Neural crest cell (in vitro differentiated cells): ENCODE results near the gene TWIST2. TPM values are rescaled to one million over a fixed set of nuclear protein-coding genes. Genes with fewer than 3 reads are reported as not detected.

Source experiments
- DNase-seq: peaks from one replicate; pipeline ENCODE4 v3.0.0; 2021; ENCODE audit warnings: low read depth, mixed read lengths, low spot score
- H3K27ac Mint-ChIP-seq: one replicate; pipeline ENCODE4 v1.8.0; 2021; ENCODE audit warnings: mild to moderate bottlenecking, mixed read lengths; ENCODE audit not compliant: unreplicated experiment
- H3K27me3 Mint-ChIP-seq: 2 replicates; pipeline ENCODE4 v1.8.0; 2021; ENCODE audit warnings: low read depth, mild to moderate bottlenecking, mixed read lengths
- H3K36me3 Mint-ChIP-seq: 2 replicates; pipeline ENCODE4 v1.8.0; 2021; ENCODE audit warnings: low read depth, mild to moderate bottlenecking, mixed read lengths
- H3K4me1 Mint-ChIP-seq: 2 replicates; pipeline ENCODE4 v1.8.0; 2021; ENCODE audit warnings: mixed read lengths
- H3K4me3 Mint-ChIP-seq: one replicate; pipeline ENCODE4 v1.8.0; 2021; ENCODE audit warnings: mild to moderate bottlenecking, mixed read lengths
- H3K9me3 Mint-ChIP-seq: 2 replicates; pipeline ENCODE4 v1.8.0; 2021; ENCODE audit warnings: mixed read lengths
- total RNA-seq: library from RNA; stranded (reverse); gene quantifications from 2 replicates; pipeline ENCODE4 v1.2.1, GENCODE V29; 2021
- TF ChIP-seq, protein P1 (sequence below): fragments of 200-600 bp; sonication (generic); conservative IDR thresholded peaks from 2 replicates; pipeline ENCODE4 v1.5.0; 2021; ENCODE audit warnings: antibody characterized with exemption, mild to moderate bottlenecking

The TWIST2 gene
- total RNA-seq, 1 donor from 2014 or later, result 0.96 TPM

DNA sequence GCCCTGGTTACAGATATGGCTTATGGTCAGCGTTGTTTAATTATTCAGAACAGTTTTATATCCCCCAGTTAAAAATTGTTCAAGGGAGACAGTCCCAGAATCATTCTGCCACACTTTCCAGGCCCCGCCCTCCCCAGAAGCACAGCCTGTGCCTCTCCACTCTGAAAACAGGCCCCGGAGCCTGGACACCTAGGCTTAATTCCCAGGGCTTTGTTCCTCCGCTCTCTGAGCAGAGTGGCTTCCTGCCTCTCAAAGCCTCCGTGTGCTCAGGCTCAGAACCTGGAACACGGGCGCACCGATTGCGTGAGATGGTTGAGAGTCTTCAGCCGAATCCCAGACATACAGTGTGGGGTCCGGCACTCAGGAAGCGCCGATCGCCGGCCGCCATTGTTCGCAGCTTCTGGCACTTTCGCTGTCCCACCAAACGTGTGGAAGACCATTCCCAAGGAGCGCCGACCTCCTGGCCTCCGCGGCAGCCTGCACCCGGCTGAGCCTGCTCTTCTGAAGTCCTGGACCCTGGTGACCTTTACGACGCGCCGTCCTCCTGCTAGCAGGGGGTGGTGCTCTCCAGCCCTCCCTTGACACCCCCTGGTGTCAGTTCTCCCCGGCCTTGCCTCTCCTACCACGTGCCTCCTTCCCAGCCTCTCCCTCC, 45.6 kb downstream of the TWIST2 start:
- no peaks in the 10 kb centered on the region for H3K27me3 Mint-ChIP-seq
- H3K4me3 Mint-ChIP-seq, result no peak overlapping the region
- peak overlapping the region; percentile 62 for H3K27ac Mint-ChIP-seq
- H3K9me3 Mint-ChIP-seq, result no peaks in the 10 kb centered on the region
- no peak for DNase-seq
- no peaks in the 10 kb centered on the region for H3K36me3 Mint-ChIP-seq
- H3K4me1 Mint-ChIP-seq, result peaks cover 18% of the 10 kb centered on the region
- TF ChIP-seq, protein P1, sequence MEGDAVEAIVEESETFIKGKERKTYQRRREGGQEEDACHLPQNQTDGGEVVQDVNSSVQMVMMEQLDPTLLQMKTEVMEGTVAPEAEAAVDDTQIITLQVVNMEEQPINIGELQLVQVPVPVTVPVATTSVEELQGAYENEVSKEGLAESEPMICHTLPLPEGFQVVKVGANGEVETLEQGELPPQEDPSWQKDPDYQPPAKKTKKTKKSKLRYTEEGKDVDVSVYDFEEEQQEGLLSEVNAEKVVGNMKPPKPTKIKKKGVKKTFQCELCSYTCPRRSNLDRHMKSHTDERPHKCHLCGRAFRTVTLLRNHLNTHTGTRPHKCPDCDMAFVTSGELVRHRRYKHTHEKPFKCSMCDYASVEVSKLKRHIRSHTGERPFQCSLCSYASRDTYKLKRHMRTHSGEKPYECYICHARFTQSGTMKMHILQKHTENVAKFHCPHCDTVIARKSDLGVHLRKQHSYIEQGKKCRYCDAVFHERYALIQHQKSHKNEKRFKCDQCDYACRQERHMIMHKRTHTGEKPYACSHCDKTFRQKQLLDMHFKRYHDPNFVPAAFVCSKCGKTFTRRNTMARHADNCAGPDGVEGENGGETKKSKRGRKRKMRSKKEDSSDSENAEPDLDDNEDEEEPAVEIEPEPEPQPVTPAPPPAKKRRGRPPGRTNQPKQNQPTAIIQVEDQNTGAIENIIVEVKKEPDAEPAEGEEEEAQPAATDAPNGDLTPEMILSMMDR, result no peak

GRCh38 chr2:238894226-238894949, 46.5 kb downstream of the TWIST2 start:
- Mint-ChIP-seq H3K4me3 (no peak overlapping the region), H3K27ac (no peak overlapping the region), H3K9me3 (no peaks in the 10 kb centered on the region), H3K27me3 (no peaks in the 10 kb centered on the region), H3K36me3 (no peaks in the 10 kb centered on the region), H3K4me1 (peaks cover 18% of the 10 kb centered on the region)
- DNase-seq, result no peak
- TF ChIP-seq, protein P1, result no peak

GRCh38 chr2:238894950-238895298, 47.0 kb downstream of the TWIST2 start:
- Mint-ChIP-seq H3K4me1 (peaks cover 18% of the 10 kb centered on the region), H3K27me3 (no peaks in the 10 kb centered on the region), H3K27ac (no peak overlapping the region), H3K36me3 (no peaks in the 10 kb centered on the region), H3K4me3 (no peak overlapping the region), H3K9me3 (no peaks in the 10 kb centered on the region)
- TF ChIP-seq, protein P1, result no peak
- DNase-seq, result no peak

DNA sequence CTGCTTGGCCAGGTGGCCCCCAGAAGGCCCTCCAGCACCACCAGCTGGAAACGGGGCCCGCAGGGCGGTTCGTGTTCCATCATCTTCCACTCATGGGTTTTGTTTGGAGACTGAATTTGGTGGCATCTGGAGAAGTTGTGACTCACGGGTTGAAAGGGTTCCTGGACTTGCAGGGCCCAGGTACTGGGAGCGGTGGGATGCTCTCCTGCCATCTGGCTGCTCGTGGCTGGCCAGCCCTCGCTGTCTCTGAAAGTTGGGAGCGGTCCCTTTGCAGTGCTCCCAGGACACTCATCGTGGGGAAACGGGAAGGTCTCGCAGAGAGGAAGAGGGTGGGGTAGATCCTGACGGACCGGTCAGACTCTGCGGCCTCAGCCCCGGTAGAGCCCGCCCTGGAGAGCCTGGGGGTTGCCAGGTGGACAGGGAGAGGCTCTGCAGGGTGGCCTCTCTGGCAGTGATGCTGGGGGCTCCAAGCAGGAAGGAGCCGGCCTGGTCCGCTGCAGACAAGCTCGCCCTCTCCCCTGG, 47.5 kb downstream of the TWIST2 start:
- H3K27ac Mint-ChIP-seq, result no peak overlapping the region
- no peak for DNase-seq
- no peak overlapping the region for H3K4me3 Mint-ChIP-seq
- H3K4me1 Mint-ChIP-seq, result peaks cover 18% of the 10 kb centered on the region
- no peaks in the 10 kb centered on the region for H3K36me3 Mint-ChIP-seq
- no peaks in the 10 kb centered on the region for H3K9me3 Mint-ChIP-seq
- TF ChIP-seq, protein P1, result no peak
- H3K27me3 Mint-ChIP-seq, result no peaks in the 10 kb centered on the region

GRCh38 chr2:238895891-238896600, 48.2 kb downstream of the TWIST2 start:
- H3K36me3 Mint-ChIP-seq, result no peaks in the 10 kb centered on the region
- DNase-seq, result peak; percentile 32
- no peaks in the 10 kb centered on the region for H3K27me3 Mint-ChIP-seq
- H3K9me3 Mint-ChIP-seq, result no peaks in the 10 kb centered on the region
- no peak overlapping the region for H3K4me3 Mint-ChIP-seq
- H3K27ac Mint-ChIP-seq, result no peak overlapping the region
- H3K4me1 Mint-ChIP-seq, result peaks cover 21% of the 10 kb centered on the region
- TF ChIP-seq, protein P1, result no peak
